NCI-H524 (cell line): Measurements from ENCODE around the gene SERPINA4.

ENCODE experiments used
- DNase-seq, 2 experiments: peaks; one replicate each; lab custom pipeline; 2025; lab: John Stamatoyannopoulos, UW

The SERPINA4 gene

DNA sequence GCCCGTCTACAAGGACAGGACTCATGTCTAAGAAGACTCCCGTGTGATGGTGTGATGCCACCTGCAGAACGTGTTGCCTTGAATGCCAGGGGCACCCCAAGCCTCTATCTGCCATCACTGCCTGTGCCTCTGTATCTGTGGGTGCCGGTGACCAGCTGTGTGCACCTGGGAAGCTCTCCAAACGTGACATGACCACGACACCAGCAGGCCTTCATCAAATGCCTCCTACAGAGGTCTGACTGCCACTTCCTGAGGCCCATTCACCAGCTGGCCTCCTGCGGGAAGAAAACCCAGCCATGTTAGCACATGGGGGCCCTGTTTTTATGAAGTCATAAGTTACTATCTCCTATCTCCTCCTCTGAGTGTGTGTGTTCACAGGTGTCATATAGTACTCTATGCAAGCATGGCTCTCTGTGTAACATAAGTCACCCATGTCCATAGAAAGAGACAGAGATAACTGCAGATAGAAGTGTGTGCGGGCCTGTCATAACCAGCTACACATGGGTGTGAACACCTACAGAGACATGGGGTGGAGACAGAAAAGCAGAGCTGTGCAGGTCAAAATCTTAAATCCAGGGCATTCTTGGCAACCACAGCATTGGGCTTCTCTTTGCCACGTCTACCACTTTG, 18.3 kb upstream of the SERPINA4 start:
- DNase-seq, result no peak

DNA sequence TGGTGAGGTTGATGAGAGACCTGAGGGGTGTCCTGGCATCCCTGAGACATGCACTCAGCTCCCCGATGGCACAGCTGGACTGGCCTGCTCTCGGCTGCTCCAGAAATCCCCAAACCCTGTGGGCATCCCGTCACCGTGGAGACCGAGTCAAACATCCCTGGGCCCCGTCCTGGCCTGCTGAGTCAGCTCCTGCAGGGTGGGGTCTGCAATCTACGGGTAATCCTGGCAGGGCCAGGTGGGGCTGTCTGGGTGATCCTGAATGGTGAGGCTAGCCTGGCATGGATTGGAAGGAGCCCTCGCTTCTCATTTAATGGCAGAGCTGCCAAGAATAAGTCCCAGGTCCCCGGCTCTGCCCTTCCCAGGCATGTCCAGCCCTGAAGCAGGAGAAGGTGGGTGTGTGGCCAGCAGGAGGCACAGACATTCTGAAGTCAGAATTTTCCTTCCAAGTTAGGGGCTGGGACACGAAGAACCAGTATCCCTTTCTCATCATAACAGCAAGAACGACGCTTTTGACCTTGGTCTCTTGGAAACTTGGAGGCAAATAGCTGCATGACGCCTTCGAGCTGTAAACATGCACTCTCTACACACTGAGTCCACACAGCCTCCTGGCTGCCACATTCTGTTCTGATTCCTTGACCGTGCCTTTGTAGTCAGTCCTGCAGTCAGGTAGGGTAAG, 17.7 kb upstream of the SERPINA4 start:
- no peak for DNase-seq

DNA sequence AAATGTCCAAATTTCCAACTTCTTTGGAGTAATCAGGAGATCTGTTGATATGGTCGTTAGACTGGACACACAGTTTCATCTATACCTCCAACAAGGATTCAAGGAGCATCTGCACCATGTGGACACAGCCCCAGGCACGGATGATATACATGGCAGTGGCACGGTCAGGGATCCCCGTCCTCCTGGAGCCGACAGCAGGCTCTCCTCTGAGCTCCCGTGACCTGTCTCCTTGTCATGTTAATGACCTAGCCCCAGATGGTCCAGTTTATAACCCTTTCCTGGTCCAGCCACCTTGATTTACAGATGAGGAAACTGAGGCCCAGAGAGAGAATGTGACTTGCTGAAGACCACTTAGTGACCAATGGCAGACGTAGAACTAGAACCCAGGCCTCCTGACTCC, 16.5 kb upstream of the SERPINA4 start:
- no peak for DNase-seq

- peak; percentile 52 to 72 for DNase-seq
These were observed 16.0 kb upstream of the SERPINA4 start for GRCh38 chr14:94545131-94545841.

- no peak for DNase-seq
These were observed 14.0 kb upstream of the SERPINA4 start for GRCh38 chr14:94547151-94547680.

DNA sequence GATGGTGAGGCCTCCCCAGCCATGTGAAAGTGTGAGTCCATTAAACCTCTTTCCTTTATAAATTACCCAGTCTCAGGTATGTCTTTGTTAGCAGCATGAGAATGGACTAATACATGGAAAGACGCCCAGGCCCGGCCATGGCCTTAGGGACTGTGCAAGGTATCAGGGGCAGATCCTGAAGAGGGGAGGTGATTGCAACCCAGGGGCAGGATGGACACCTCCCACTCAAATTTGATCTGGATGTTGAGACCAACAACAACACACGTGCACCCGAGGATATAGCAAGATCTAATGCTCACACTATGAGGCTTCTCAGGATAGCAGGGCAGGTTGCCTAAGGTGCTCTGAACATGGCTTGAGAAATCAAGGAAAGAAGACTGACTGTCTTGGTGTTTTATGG, 13.5 kb upstream of the SERPINA4 start:
- DNase-seq, result no peak

DNA sequence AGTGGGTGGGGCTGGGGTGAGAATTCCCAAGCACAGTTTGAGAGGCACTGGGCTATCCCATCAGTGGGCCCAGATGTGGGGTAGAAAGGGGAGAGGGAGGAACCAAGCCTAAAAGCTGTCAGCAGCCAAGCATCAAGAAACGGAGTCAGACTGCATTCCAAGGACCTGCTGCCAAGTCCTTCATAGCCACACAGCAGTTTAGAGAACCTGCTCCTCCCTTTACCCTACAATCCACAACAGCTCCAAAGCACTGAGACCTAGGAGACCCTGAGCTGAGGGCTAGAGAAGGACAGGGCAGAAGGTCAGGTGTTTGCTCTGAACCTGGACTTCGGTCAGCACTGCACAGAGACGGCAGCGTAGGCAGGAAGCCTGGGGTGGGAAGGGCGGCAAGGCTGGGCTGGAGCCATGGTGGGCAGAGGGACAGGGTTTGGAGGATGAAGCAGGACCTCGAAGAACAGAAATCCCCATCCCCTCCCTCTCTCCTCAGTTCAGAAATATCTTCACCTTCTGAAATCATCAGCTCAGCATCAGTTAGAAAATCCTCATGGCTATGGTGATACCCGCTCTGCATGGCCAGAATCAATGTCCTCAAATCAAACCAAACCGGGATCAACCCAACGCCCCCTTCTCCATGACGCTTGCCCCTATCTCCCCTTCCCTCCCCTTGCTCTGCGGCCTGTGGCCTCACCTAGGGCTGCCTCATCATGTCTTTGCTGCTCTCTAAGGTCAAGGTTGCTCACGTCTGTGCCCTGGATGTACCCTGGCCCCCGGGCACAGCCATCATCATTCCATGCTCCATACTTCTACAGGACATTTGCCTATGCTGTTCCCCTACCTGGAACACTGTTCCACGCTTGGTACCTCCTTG, 12.9 kb upstream of the SERPINA4 start:
- no peak for DNase-seq

- DNase-seq, result peak; percentile 50 to 81
These were observed 11.9 kb upstream of the SERPINA4 start for GRCh38 chr14:94548999-94549985.

GRCh38 chr14:94550041-94550440, 11.2 kb upstream of the SERPINA4 start:
- DNase-seq, result no peak

- DNase-seq, result no peak
These were observed 5.3 kb upstream of the SERPINA4 start for GRCh38 chr14:94555991-94556390.

DNA sequence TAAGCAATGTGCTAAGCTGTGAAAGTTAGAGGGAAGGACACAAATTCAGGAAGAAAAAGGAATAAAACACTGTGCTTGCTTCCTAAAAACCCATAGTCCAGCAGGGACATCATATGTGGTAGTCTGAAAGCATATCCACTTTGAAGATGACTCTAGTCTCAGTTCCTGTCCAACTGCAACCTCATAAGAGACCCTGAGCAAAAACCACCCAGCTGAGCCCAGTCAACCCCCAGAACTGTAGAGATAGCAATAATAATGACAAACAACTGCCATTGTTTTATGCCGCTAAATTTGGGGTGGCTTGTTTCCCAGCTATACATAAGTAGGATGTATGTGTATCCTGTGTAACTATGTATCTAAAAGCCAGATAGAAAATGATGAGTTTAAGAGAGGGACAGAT, 3.9 kb upstream of the SERPINA4 start:
- DNase-seq, result no peak

DNA sequence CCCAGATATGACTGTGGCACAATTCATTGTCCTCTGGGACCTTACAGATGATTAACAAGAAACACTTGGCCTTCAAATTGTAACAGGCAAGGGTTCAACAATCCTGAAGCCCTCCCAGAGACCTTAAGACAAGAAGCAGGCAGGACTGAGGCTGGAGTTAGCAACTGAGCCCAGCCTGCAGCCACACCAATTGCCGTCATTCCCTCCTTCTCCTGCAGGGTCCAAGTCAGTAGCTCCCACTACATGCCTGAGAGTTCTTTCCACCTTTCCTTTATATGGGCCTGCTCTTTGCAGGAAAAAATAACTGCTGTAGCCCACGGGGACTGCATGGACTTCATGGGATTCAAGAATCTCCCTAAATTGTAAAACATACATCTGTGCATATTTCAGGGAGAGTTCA, 2.4 kb upstream of the SERPINA4 start:
- DNase-seq, result no peak

DNA sequence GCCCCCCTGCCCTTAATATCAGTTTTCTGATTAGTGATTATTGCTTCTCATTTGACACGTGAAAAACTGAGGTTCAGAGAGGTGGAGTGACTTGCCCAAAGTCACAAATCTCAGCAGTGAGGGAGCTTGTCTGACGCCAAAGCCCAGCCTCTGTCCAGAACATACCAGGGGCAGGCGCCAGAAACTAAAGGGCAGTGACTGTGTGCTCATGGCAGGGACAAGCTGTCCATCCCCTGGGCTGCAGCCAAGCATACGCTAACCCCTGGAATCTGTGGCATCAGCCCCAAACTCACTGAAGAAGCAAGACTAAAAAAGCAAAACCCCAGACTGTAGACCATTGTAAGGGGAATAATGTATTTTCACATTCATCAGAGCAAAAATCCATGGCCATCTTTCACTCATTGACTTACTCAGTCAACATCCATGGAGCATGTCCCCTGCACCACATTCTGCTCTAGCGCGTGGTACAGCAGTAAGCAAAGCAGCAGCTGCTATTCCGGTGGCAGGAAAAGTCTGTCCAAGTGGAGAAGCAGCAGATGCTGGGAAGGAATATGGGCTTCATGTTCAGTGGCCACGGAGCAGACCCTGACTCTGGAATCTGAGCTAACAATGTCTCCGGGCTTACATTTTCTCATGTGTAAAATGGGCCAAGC, 1.5 kb upstream of the SERPINA4 start:
- no peak for DNase-seq

- DNase-seq, result no peak
These were observed 964 bp upstream of the SERPINA4 start for GRCh38 chr14:94560291-94560665.

GRCh38 chr14:94561656-94562010, 391 bp downstream of the SERPINA4 start:
- DNase-seq, result no peak

GRCh38 chr14:94562022-94562421, 780 bp downstream of the SERPINA4 start:
- no peak for DNase-seq

GRCh38 chr14:94562941-94563883, 2.0 kb downstream of the SERPINA4 start:
- no peak for DNase-seq

DNA sequence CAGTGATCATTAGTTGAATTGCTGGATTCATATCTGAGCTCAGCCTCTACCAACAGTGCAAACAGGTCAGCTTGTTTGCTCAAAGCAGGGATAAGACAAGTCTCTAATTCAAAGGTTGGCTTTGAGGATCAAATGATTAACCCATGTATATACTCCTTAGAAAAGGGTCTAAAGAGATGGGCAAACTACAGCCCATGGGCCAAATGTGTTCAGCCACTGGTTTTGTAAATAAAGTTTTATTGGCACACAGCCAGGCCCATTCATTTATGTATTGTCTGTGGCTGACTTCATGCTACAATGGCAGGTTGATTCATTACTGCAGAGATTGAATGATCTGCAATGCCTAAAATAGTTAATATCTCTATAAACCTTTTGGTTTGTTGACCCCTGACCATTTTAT, 3.1 kb downstream of the SERPINA4 start:
- no peak for DNase-seq

DNA sequence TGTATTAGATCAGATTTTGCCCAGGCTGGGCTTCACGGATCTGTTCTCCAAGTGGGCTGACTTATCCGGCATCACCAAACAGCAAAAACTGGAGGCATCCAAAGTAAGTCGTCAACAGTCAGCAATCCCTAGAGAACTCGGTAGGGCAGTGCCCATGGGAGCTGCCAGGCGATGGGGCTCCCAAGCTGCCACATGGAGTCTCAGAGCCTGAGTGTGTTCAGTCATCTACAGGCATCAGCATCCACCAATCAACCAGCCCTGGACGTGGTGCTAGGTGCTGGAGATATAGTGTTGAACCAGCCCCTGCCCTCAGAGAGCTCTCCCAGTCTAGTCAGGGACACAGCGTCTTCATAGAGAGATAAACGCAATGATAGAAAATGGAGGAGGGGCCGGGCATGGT, 6.9 kb downstream of the SERPINA4 start:
- no peak for DNase-seq
